Esophagus squamous epithelium (tissue), 4 donors: Measurements from ENCODE around the gene FAM131C.

ENCODE experiments used
- CTCF ChIP-seq, 6 experiments: fragments of 450-650 bp in 4 of 6; fragments of 200-600 bp in 2 of 6; sonication (generic) in 2 of 6; IDR thresholded peaks; one replicate each; pipeline ENCODE4 v1.5.1; 2016 to 2019; ENCODE audit warnings: antibody characterized with exemption in 6 of 6, mild to moderate bottlenecking in 4 of 6, moderate library complexity in 4 of 6
- POLR2A ChIP-seq, 4 donors: fragments of 450-650 bp; IDR thresholded peaks; one replicate each; pipeline ENCODE4 v1.6.1; 2017; ENCODE audit warnings: antibody characterized with exemption in 4 of 4, mild to moderate bottlenecking in 4 of 4, moderate library complexity in 3 of 4

- no peak for TF ChIP-seq CTCF (IDR thresholded peaks at IDR 0.05)
- TF ChIP-seq POLR2A (IDR thresholded peaks at IDR 0.05) = peak in 2 of 4 donors; percentile 40 to 45
Measured at GRCh38 chr1:16017461-16018303, 55.8 kb downstream of the FAM131C start, which contains the start of gene HSPB7.
